OCI-LY3 (cell line): Measurements from ENCODE around the gene MS4A10.

Source experiments
- H2AFZ ChIP-seq: fragments of 200-600, 300-600 bp; shearing (Covaris generic); 2 replicates; pipeline ENCODE4 v1.6.0; 2014; ENCODE audit warnings: antibody characterized with exemption, low read depth, low read length
- H3K27ac ChIP-seq: fragments of 200-600, 300-600 bp; sonication (generic); 2 replicates; pipeline ENCODE4 v1.5.1; 2014; ENCODE audit warnings: mild to moderate bottlenecking, low read length, moderate library complexity, mixed read lengths
- H3K27me3 ChIP-seq: fragments of 200-600, 300-600 bp; sonication (generic); 2 replicates; pipeline ENCODE4 v1.6.1; 2014; ENCODE audit warnings: low read depth, low read length, mixed read lengths
- H3K36me3 ChIP-seq: fragments of 200-600, 300-600 bp; sonication (generic); replicated peaks from 2 replicates; pipeline ENCODE3; 2014; ENCODE audit warnings: low read depth, low read length, mixed read lengths
- H3K4me1 ChIP-seq: fragments of 300-600, 200-600 bp; sonication (generic); 2 replicates; pipeline ENCODE4 v1.6.1; 2014; ENCODE audit warnings: low read length, mixed read lengths
- H3K4me2 ChIP-seq: fragments of 200-600, 300-600 bp; sonication (generic); 2 replicates; pipeline ENCODE4 v1.6.1; 2014; ENCODE audit warnings: low read length, mixed read lengths
- H3K4me3 ChIP-seq: fragments of 300-600, 200-600 bp; sonication (generic); 2 replicates; pipeline ENCODE4 v1.5.1; 2014; ENCODE audit warnings: antibody characterized with exemption, mild to moderate bottlenecking, low read length, moderate library complexity
- H3K79me2 ChIP-seq: fragments of 300-600, 200-600 bp; shearing (Covaris generic); 2 replicates; pipeline ENCODE4 v1.6.1; 2014; ENCODE audit warnings: mild to moderate bottlenecking, low read length, mixed read lengths
- H3K9ac ChIP-seq: fragments of 300-600, 200-600 bp; shearing (Covaris generic); 2 replicates; pipeline ENCODE4 v1.6.0; 2014; ENCODE audit warnings: mild to moderate bottlenecking, low read length, moderate library complexity
- H3K9me3 ChIP-seq: fragments of 200-600, 300-600 bp; shearing (Covaris generic); 2 replicates; pipeline ENCODE4 v1.6.1; 2014; ENCODE audit warnings: low read length, mixed read lengths; ENCODE audit not compliant: insufficient read depth
- H4K20me1 ChIP-seq: fragments of 200-600, 300-600 bp; sonication (generic); 2 replicates; pipeline ENCODE4 v1.6.1; 2016; ENCODE audit warnings: low read length, mixed read lengths; ENCODE audit not compliant: insufficient read depth
- EZH2phosphoT487 ChIP-seq: fragments of 200-600 bp; shearing (Covaris generic); IDR thresholded peaks from 2 replicates; pipeline ENCODE4 v1.6.1; 2018; ENCODE audit warnings: antibody characterized with exemption, mixed run types, low read depth
- TF ChIP-seq, protein P1 (sequence below): fragments of 200-600, 300-600 bp; sonication (generic); IDR thresholded peaks from 2 replicates; pipeline ENCODE4 v1.5.1; 2014; ENCODE audit warnings: antibody characterized with exemption, low read length, low read depth

MS4A10 gene

DNA sequence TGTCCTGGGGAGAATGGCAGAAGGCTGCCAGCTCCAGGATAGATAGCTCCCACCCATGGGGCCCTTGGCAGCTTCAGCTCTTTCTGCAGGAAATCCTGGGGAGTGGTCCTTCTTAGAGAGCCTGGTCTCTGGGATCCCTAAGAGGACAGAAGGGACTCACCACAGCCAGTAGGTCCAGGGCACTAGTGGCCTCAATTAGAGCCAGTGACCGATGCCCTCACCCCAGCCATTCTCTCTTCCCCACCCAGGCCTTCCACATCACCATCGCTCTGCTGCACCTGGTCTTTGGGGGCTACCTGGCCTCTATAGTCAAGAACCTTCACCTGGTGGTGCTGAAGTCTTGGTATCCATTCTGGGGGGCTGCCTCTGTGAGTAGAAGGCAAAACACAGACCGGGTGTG lies 5.6 kb downstream of the MS4A10 start:
- TF ChIP-seq EZH2phosphoT487, result no peak
- TF ChIP-seq, protein P1, sequence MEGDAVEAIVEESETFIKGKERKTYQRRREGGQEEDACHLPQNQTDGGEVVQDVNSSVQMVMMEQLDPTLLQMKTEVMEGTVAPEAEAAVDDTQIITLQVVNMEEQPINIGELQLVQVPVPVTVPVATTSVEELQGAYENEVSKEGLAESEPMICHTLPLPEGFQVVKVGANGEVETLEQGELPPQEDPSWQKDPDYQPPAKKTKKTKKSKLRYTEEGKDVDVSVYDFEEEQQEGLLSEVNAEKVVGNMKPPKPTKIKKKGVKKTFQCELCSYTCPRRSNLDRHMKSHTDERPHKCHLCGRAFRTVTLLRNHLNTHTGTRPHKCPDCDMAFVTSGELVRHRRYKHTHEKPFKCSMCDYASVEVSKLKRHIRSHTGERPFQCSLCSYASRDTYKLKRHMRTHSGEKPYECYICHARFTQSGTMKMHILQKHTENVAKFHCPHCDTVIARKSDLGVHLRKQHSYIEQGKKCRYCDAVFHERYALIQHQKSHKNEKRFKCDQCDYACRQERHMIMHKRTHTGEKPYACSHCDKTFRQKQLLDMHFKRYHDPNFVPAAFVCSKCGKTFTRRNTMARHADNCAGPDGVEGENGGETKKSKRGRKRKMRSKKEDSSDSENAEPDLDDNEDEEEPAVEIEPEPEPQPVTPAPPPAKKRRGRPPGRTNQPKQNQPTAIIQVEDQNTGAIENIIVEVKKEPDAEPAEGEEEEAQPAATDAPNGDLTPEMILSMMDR, result no peak
- Histone ChIP-seq H3K4me3 (no peak overlapping the region), H3K27ac (no peak overlapping the region), H3K36me3 (no peaks in the 10 kb centered on the region), H3K9ac (no peak overlapping the region), H3K27me3 (peaks cover 26% of the 10 kb centered on the region), H4K20me1 (no peaks in the 10 kb centered on the region), H2AFZ (no peak overlapping the region), H3K9me3 (0 out of 2 replicates have a peak, but pooled peaks cover 4% of the 10 kb centered on the region), H3K4me2 (no peak overlapping the region), H3K4me1 (no peaks in the 10 kb centered on the region), H3K79me2 (no peaks in the 10 kb centered on the region)

DNA sequence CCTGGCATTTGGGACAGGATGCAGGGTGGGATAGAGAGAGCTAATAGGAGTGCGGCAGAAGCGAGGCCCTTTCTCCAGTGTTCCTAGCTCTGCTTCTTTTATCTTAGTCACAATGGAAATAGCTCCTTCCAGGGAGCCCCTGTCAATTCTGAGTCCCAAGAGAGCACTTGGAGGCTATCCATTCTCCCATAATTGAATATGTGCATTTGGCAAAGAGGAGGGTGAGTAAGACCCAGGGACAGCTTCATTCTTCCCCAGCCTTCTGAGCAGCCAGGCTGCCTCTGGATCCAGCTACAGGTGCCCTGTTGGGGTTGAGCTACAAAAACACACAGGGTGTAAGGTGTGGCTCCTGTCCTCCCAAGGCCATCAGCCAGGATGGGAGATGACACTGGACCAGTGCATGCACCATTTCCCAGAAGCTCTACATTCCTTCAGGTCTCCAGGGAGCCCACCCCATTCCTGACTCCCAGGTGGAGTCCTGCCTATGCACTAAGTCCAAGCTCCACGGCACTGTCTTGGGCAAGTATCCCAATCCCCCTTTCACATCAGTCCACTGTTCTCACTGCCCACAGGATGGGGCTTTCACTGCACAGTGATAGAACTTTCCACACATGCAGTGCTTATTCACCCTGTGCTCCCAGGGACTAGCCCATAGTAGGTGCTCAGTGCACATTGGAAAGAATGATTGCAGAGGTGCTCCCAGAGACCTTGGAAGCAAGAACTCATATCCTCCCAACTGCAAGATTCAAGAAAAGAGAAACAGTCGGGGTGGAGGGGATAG lies 6.2 kb downstream of the MS4A10 start:
- Histone ChIP-seq H3K79me2 (no peaks in the 10 kb centered on the region), H3K27me3 (peaks cover 26% of the 10 kb centered on the region)

DNA sequence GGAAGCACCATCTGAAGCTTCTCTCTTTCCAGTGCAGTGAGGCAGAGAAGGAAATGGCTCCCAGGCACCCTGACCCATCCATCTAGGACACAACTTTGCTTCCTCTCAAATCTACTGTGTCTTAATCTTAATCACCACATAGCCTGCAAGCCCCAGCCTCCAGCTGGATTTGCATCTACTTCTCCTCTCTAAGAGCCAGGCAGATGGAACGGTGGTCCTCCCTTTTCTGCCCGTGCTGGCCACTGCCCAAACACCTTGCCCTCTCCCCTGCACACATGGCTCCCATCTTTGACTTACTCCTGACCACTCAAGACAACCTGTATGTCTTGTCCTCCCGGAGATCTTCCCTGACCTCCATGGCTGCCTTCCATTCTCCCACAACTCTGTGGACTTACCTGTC lies 7.4 kb downstream of the MS4A10 start:
- no peaks in the 10 kb centered on the region for H3K79me2 ChIP-seq
- no peak overlapping the region for H3K4me3 ChIP-seq
- H3K4me1 ChIP-seq, result no peaks in the 10 kb centered on the region
- 0 out of 2 replicates have a peak, but pooled peaks cover 4% of the 10 kb centered on the region for H3K9me3 ChIP-seq
- peaks cover 28% of the 10 kb centered on the region for H3K27me3 ChIP-seq
- H3K36me3 ChIP-seq, result no peaks in the 10 kb centered on the region
- H3K9ac ChIP-seq, result no peak overlapping the region
- H3K4me2 ChIP-seq, result no peak overlapping the region
- no peak overlapping the region for H2AFZ ChIP-seq
- no peaks in the 10 kb centered on the region for H4K20me1 ChIP-seq
- no peak for TF ChIP-seq EZH2phosphoT487
- TF ChIP-seq, protein P1, result no peak
- H3K27ac ChIP-seq, result no peak overlapping the region

More for the DNA sequence above, 6.2 kb downstream of the MS4A10 start:
- Histone ChIP-seq H3K36me3 (no peaks in the 10 kb centered on the region), H3K4me1 (no peaks in the 10 kb centered on the region), H4K20me1 (no peaks in the 10 kb centered on the region), H3K4me3 (no peak overlapping the region), H3K9me3 (0 out of 2 replicates have a peak, but pooled peaks cover 4% of the 10 kb centered on the region), H3K4me2 (no peak overlapping the region), H2AFZ (no peak overlapping the region), H3K9ac (no peak overlapping the region), H3K27ac (no peak overlapping the region)
- TF ChIP-seq, protein P1, result no peak
- TF ChIP-seq EZH2phosphoT487, result no peak

DNA sequence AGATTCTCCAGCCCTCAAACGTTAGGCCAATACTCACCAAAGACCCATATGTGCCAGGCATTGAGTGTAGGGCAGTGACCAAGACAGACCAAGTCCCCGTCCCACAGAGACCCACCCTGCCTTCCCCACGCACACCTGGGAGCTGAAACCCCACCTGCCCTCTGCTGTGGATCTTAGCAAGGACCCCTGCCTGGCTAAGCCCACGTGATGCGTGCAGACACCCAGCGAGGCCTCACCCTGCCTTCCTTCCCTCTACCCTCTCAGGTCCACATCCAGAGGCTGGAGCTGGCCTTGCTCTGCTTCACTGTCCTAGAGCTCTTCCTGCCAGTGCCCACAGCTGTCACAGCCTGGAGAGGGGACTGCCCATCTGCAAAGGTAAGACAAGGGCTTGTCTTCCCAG lies 10.2 kb downstream of the MS4A10 start:
- no peaks in the 10 kb centered on the region for H4K20me1 ChIP-seq
- no peak overlapping the region for H2AFZ ChIP-seq
- H3K9ac ChIP-seq, result no peak overlapping the region
- no peaks in the 10 kb centered on the region for H3K79me2 ChIP-seq
- no peaks in the 10 kb centered on the region for H3K36me3 ChIP-seq
- H3K27me3 ChIP-seq, result peaks cover 45% of the 10 kb centered on the region
- TF ChIP-seq EZH2phosphoT487, result no peak
- H3K4me3 ChIP-seq, result no peak overlapping the region
- H3K4me2 ChIP-seq, result no peak overlapping the region
- no peaks in the 10 kb centered on the region for H3K4me1 ChIP-seq
- no peak overlapping the region for H3K27ac ChIP-seq
- H3K9me3 ChIP-seq, result 0 out of 2 replicates have a peak, but pooled peaks cover 4% of the 10 kb centered on the region
